Esophagus squamous epithelium (tissue), 5 donors: ENCODE results near the gene ZNF789. TPM values are rescaled to one million over a fixed set of nuclear protein-coding genes. Genes with fewer than 3 reads are reported as not detected.
A peak's percentile ranks its signal among the peaks of the same experiment; 100 is the strongest.

ENCODE experiments used
- DNase-seq: peaks from one replicate; lab custom pipeline; 2025; lab: John Stamatoyannopoulos, UW
- H3K27ac ChIP-seq, 4 donors: fragments of 200-600 bp; sonication (generic); one replicate each; pipeline ENCODE4 v1.5.1; 2016 to 2019; ENCODE audit warnings: mild to moderate bottlenecking in 1 of 4
- H3K27me3 ChIP-seq, 4 donors: fragments of 200-600 bp; sonication (generic); 1 replicate in 3 of 4; 2 replicates in 1 of 4; pipeline versions ENCODE4 v1.5.1 to v1.6.0; 2017 to 2021; ENCODE audit warnings: antibody characterized with exemption in 1 of 4
- H3K36me3 ChIP-seq, 3 donors: fragments of 200-600 bp; sonication (generic); one replicate each; pipeline ENCODE4 v1.5.1; 2016 to 2019
- H3K4me1 ChIP-seq, 3 donors: fragments of 200-600 bp; sonication (generic); one replicate each; pipeline ENCODE4 v1.5.1; 2017 to 2019
- H3K4me3 ChIP-seq, 4 donors: fragments of 200-600 bp; sonication (generic); 1 replicate in 3 of 4; 2 replicates in 1 of 4; pipeline ENCODE4 v1.5.1; 2016 to 2019; ENCODE audit warnings: mild to moderate bottlenecking in 2 of 4, moderate library complexity in 1 of 4
- H3K9me3 ChIP-seq, 3 donors: fragments of 200-600 bp; sonication (generic); one replicate each; pipeline ENCODE4 v1.5.1; 2016 to 2019
- POLR2A ChIP-seq, 4 donors: fragments of 450-650 bp; IDR thresholded peaks; one replicate each; pipeline ENCODE4 v1.6.1; 2017; ENCODE audit warnings: antibody characterized with exemption in 4 of 4, mild to moderate bottlenecking in 4 of 4, moderate library complexity in 3 of 4
- WGBS, 2 donors: methylation state at CpG; one replicate each; pipeline ENCODE4 v1.1.5; 2018; 5-methylcytosine and 5-hydroxymethylcytosine counted together
- intact Hi-C: fragments of 100-400 bp; cut with DNase I; formaldehyde crosslinking; loops from one replicate; pipeline ENCODE4 v1.15.0; 2022
- total RNA-seq, 4 donors: library from RNA; depleted of rRNA; stranded (reverse); fragments of >200 nt; gene quantifications; one replicate each; pipeline ENCODE4 v1.1.0, GENCODE V29; 2016
- TF ChIP-seq, protein P1 (sequence below), 6 experiments: fragments of 450-650 bp in 4 of 6; fragments of 200-600 bp in 2 of 6; sonication (generic) in 2 of 6; IDR thresholded peaks; one replicate each; pipeline ENCODE4 v1.5.1; 2016 to 2019; ENCODE audit warnings: antibody characterized with exemption in 6 of 6, mild to moderate bottlenecking in 4 of 6, moderate library complexity in 4 of 6
- donor health status: DM: yes; HTN: yes; CAD: no.

The ZNF789 gene
- total RNA-seq, 4 donors from 2014 or later = 2.5 to 8.6 (median 5.3) TPM

- H3K9me3 ChIP-seq = no peaks in the 10 kb centered on the region
- H3K4me1 ChIP-seq = peaks cover 4 to 72% (median 25%) of the 10 kb centered on the region in 3 donors
- H3K27ac ChIP-seq = no peak overlapping the region
- DNase-seq = no peak
- intact Hi-C loops = no loop called here
- no peaks in the 10 kb centered on the region for H3K27me3 ChIP-seq
- 90 to 93% methylated on average over 2 to 3 of the region's 9 CpGs for WGBS, 2 donors
- TF ChIP-seq POLR2A (IDR thresholded peaks at IDR 0.05) = no peak
- TF ChIP-seq, protein P1, sequence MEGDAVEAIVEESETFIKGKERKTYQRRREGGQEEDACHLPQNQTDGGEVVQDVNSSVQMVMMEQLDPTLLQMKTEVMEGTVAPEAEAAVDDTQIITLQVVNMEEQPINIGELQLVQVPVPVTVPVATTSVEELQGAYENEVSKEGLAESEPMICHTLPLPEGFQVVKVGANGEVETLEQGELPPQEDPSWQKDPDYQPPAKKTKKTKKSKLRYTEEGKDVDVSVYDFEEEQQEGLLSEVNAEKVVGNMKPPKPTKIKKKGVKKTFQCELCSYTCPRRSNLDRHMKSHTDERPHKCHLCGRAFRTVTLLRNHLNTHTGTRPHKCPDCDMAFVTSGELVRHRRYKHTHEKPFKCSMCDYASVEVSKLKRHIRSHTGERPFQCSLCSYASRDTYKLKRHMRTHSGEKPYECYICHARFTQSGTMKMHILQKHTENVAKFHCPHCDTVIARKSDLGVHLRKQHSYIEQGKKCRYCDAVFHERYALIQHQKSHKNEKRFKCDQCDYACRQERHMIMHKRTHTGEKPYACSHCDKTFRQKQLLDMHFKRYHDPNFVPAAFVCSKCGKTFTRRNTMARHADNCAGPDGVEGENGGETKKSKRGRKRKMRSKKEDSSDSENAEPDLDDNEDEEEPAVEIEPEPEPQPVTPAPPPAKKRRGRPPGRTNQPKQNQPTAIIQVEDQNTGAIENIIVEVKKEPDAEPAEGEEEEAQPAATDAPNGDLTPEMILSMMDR (IDR thresholded peaks at IDR 0.05) = no peak
- H3K4me3 ChIP-seq = no peak overlapping the region
- H3K36me3 ChIP-seq = peaks cover 17 to 73% (median 39%) of the 10 kb centered on the region in 3 donors
Measured at GRCh38 chr7:99433158-99433557, 39.5 kb upstream of the ZNF789 start.

GRCh38 chr7:99437946-99438572, 34.6 kb upstream of the ZNF789 start:
- H3K27ac ChIP-seq = peak overlapping the region; percentile 89 to 95 (median 92)
- 3 to 17% methylated on average over 10 to 14 of the region's 20 CpGs for WGBS, 2 donors
- no peaks in the 10 kb centered on the region for H3K9me3 ChIP-seq
- TF ChIP-seq POLR2A (IDR thresholded peaks at IDR 0.05) = no peak
- TF ChIP-seq, protein P1 (IDR thresholded peaks at IDR 0.05) = no peak
- no peaks in the 10 kb centered on the region for H3K27me3 ChIP-seq
- H3K4me1 ChIP-seq = peaks cover 11 to 76% (median 31%) of the 10 kb centered on the region in 3 donors
- no peak for DNase-seq
- H3K36me3 ChIP-seq = peaks cover 0 to 36% (median 14%) of the 10 kb centered on the region in 3 donors
- H3K4me3 ChIP-seq = peak overlapping the region; percentile 80 to 100 (median 92)
- intact Hi-C loops = no loop called here

DNA sequence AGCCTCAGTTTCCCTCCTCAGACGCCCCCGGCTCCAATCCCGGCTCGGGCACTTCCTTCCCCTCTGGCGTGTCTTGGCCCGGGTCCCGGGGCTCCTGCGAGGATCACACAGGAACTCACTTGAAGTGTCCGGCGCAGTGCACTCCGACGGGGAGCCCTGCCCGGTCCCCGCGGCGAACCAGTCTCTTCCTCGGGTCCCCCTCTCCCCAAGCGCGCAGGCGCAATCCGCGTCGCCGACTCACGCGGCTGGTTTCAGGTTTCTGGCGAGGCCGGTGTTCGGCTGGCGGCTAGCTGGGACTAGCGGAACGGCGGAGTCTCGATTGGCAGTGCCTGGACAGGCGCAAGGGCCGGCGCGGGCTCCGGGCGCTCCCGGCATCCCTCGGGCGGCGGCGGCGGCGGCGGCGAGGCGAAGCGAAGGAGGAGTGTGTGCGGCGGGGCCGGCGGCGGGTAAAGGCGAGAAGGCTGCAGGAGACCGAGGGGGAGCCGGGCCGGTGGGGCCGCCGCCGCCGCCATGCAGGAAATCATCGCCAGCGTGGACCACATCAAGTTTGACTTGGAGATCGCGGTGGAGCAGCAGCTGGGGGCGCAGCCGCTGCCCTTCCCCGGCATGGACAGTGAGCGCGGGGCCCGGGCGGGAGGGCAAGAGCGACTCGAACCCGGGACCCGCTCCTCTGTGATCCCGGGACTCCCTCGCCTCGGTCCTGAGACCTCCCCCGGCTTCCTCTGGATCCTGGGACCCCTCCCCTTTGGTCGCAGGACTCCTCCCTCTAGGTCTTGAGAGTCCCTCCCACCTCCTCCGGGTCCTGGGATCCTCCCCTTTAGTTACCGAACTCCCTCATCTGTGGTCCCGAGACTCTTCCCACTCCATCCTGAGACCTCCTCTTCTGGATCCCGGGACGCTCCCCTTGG, 33.9 kb upstream of the ZNF789 start, which contains the start of the genes CPSF4 and PTCD1:
Gene CPSF4, plus strand, starts transcription at position 371 of the 908 bp plus-strand sequence. Its CDS starts 140 bp downstream, at position 511.
Gene PTCD1, minus strand, starts transcription at position 226 of the 908 bp plus-strand sequence. CDS start 3,556 bp downstream, outside the sequence.
- intact Hi-C loops = no loop called here
- Histone ChIP-seq H3K27me3 (no peaks in the 10 kb centered on the region), H3K36me3 (peaks cover 0 to 36% (median 6%) of the 10 kb centered on the region in 3 donors), H3K27ac (peak within 1 kb of the TSS; percentile 89 to 95 (median 92)), H3K4me3 (peak within 1 kb of the TSS; percentile 80 to 100 (median 92)), H3K9me3 (no peaks in the 10 kb centered on the region), H3K4me1 (peaks cover 11 to 70% (median 31%) of the 10 kb centered on the region in 3 donors)
- peak in 3 of 4 donors; percentile 12 to 57 (median 32) for TF ChIP-seq POLR2A (IDR thresholded peaks at IDR 0.05)
- TF ChIP-seq, protein P1 (IDR thresholded peaks at IDR 0.05) = peak in 1 of 6 experiments; percentile 32
- DNase-seq = peak; percentile 69
- WGBS, 2 donors = 0 to 1% methylated on average over 26 to 29 of the region's 89 CpGs

GRCh38 chr7:99440195-99440594, 32.5 kb upstream of the ZNF789 start:
- H3K4me3 ChIP-seq = peak overlapping the region in 3 of 4 donors; percentile 80 to 96 (median 89)
- TF ChIP-seq POLR2A (IDR thresholded peaks at IDR 0.05) = no peak
- TF ChIP-seq, protein P1 (IDR thresholded peaks at IDR 0.05) = no peak
- peaks cover 11 to 62% (median 31%) of the 10 kb centered on the region in 3 donors for H3K4me1 ChIP-seq
- H3K9me3 ChIP-seq = no peaks in the 10 kb centered on the region
- H3K36me3 ChIP-seq = peaks cover 0 to 36% (median 4%) of the 10 kb centered on the region in 3 donors
- 66% methylated on average over 7 to 9 of the region's 9 CpGs for WGBS, 2 donors
- H3K27ac ChIP-seq = peak overlapping the region in 1 of 4 donors; percentile 91
- H3K27me3 ChIP-seq = no peaks in the 10 kb centered on the region
- no peak for DNase-seq
- intact Hi-C loops = no loop called here
